CD4-positive, alpha-beta memory T cell (primary cell): ENCODE measurements around the gene FBP1. TPM values are rescaled to one million over a fixed set of nuclear protein-coding genes. Genes with fewer than 3 reads are reported as not detected.
"Not testable (repeated sequence)": the region's sequence is repeated elsewhere in the genome, so short reads cannot be mapped to it uniquely, and the experiment has no call there.

Source experiments
- CTCF ChIA-PET: fragments of 350-600 bp; sonication (Branson Sonifier 250); formaldehyde crosslinking; loops from one replicate; lab custom pipeline; 2021; ENCODE audit warnings: inconsistent platforms; ENCODE audit not compliant: partially characterized antibody; lab: Charles Lee
- POLR2A ChIA-PET: fragments of 350-600 bp; sonication (Branson Sonifier 250); formaldehyde crosslinking; loops from one replicate; lab custom pipeline; 2021; ENCODE audit not compliant: partially characterized antibody; lab: Charles Lee
- DNase-seq, 5 donors: peaks; one replicate each; pipeline versions ENCODE4 v3.0.0 to v3.0.0-alpha.2; 2020 to 2022; ENCODE audit warnings: mixed read lengths in 1 of 5
- H3K27ac ChIP-seq: one replicate; pipeline ENCODE4 v1.7.0; 2013; ENCODE audit warnings: low read depth, low read length
- H3K27me3 ChIP-seq: 2 replicates; pipeline ENCODE4 v1.7.0; 2013; ENCODE audit warnings: mild to moderate bottlenecking, low read length, moderate library complexity; ENCODE audit not compliant: insufficient read depth
- H3K36me3 ChIP-seq: 2 replicates; pipeline ENCODE4 v1.7.0; 2013; ENCODE audit warnings: mild to moderate bottlenecking, low read length, moderate library complexity; ENCODE audit not compliant: insufficient read depth
- H3K4me1 ChIP-seq: 2 replicates; pipeline ENCODE4 v1.7.0; 2013; ENCODE audit warnings: mild to moderate bottlenecking, low read length, moderate library complexity; ENCODE audit not compliant: insufficient read depth
- H3K4me3 ChIP-seq, 2 donors: one replicate each; pipeline ENCODE4 v1.7.0; 2013; ENCODE audit warnings: low read length in 2 of 2, mild to moderate bottlenecking in 1 of 2
- H3K9me3 ChIP-seq, 2 donors: one replicate each; pipeline ENCODE4 v1.7.0; 2013; ENCODE audit warnings: low read length in 2 of 2, control low read depth in 1 of 2; ENCODE audit not compliant: control insufficient read depth in 1 of 2
- H3K27ac Mint-ChIP-seq, 7 donors: one replicate each; pipeline ENCODE4 v1.8.0; 2020 to 2021; ENCODE audit warnings: mixed read lengths in 7 of 7, mild to moderate bottlenecking in 6 of 7, inconsistent platforms in 3 of 7, moderate library complexity in 3 of 7
- H3K27me3 Mint-ChIP-seq, 2 donors: one replicate each; pipeline ENCODE4 v1.8.0; 2020 to 2021; ENCODE audit warnings: mixed read lengths in 2 of 2
- H3K36me3 Mint-ChIP-seq, 2 donors: one replicate each; pipeline ENCODE4 v1.8.0; 2020 to 2021; ENCODE audit warnings: mixed read lengths in 2 of 2, inconsistent platforms in 1 of 2, mild to moderate bottlenecking in 1 of 2
- H3K4me1 Mint-ChIP-seq, 4 donors: one replicate each; pipeline ENCODE4 v1.8.0; 2020 to 2021; ENCODE audit warnings: mixed read lengths in 4 of 4, mild to moderate bottlenecking in 1 of 4
- H3K4me3 Mint-ChIP-seq, 8 donors: one replicate each; pipeline ENCODE4 v1.8.0; 2020 to 2021; ENCODE audit warnings: mixed read lengths in 8 of 8, mild to moderate bottlenecking in 7 of 8, moderate library complexity in 6 of 8, inconsistent platforms in 3 of 8
- H3K9me3 Mint-ChIP-seq, 8 donors: one replicate each; pipeline ENCODE4 v1.8.0; 2020 to 2021; ENCODE audit warnings: mixed read lengths in 8 of 8, mild to moderate bottlenecking in 5 of 8, inconsistent platforms in 3 of 8, moderate library complexity in 1 of 8
- intact Hi-C: fragments of 100-400 bp; cut with micrococcal nuclease; formaldehyde crosslinking; loops from one replicate; pipeline ENCODE4 v1.15.1; 2023
- polyA plus RNA-seq, 2 donors: library from polyadenylated mRNA; unstranded; fragments of 300-500 nt; fragmentation: Illumina TruSeq; gene quantifications; one replicate each; pipeline ENCODE4 v1.2.3, GENCODE V29; 2021
- total RNA-seq, 2 experiments: library from RNA; stranded (reverse); gene quantifications; one replicate each; pipeline ENCODE4 v1.2.3, GENCODE V29; 2021

FBP1 gene
- total and polyA plus RNA-seq, 4 experiments from 2014 or later: 3.5 to 9.2 (median 7.2) TPM

DNA sequence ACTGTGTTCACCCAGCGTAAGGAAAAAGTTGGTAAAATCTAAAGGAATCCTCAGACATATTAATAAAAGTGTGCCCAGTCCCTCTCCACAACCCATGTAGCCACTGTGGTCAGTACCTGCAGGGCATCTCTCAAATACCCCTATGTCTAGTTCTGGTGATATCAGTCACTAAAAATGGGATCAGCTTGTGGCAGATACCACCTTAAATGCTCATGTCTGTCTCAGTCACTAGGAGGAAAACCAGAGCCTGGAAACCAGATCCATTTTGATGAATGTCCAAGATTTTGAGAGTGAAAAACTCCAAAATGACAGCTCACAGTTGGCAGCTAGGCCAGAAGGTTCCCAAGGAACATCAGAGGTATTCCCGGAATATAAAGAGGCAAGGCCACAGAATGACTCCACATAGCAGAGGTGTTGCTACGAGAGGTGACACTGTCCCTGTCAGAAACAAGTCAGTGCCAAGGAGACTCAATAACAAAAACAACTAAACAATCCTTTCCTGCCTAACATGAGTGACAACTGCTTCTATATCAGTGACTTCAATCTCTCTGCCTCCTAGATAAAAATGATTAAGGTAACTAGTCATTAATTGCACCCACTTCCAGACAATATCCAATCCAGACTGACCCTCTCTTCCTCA lies 70.9 kb downstream of the FBP1 start:
- CTCF ChIA-PET: no interaction called here
- H3K4me3 Mint-ChIP-seq: no peak overlapping the region
- Histone ChIP-seq H3K4me1 (no peaks in the 10 kb centered on the region), H3K27ac (no peak overlapping the region), H3K36me3 (no peaks in the 10 kb centered on the region), H3K27me3 (no peaks in the 10 kb centered on the region), H3K4me3 (no peak overlapping the region), H3K9me3 (no peaks in the 10 kb centered on the region)
- intact Hi-C loops: no loop called here
- H3K4me1 Mint-ChIP-seq: no peaks in the 10 kb centered on the region
- peaks cover 0 to 4% (median 0%) of the 10 kb centered on the region in 8 donors for H3K9me3 Mint-ChIP-seq
- no peak for DNase-seq
- POLR2A ChIA-PET: no interaction called here
- no peak overlapping the region for H3K27ac Mint-ChIP-seq
- peaks cover 2 to 13% of the 10 kb centered on the region in 2 donors for H3K27me3 Mint-ChIP-seq
- H3K36me3 Mint-ChIP-seq: no peaks in the 10 kb centered on the region

GRCh38 chr9:94567271-94567670 lies 72.0 kb downstream of the FBP1 start:
- Histone ChIP-seq H3K9me3 (no peaks in the 10 kb centered on the region), H3K27me3 (no peaks in the 10 kb centered on the region), H3K4me1 (no peaks in the 10 kb centered on the region), H3K36me3 (no peaks in the 10 kb centered on the region), H3K27ac (no peak overlapping the region), H3K4me3 (no peak overlapping the region)
- peaks cover 4 to 12% of the 10 kb centered on the region in 2 donors for H3K27me3 Mint-ChIP-seq
- no peak for DNase-seq
- no peaks in the 10 kb centered on the region for H3K4me1 Mint-ChIP-seq
- ChIA-PET POLR2A (no interaction called here), CTCF (interaction anchor here (0.6 kb wide), 1 partner anchor 676 kb away, joined by 3 read pairs; no protein-coding TSS in a partner anchor)
- no peak overlapping the region for H3K27ac Mint-ChIP-seq
- H3K36me3 Mint-ChIP-seq: no peaks in the 10 kb centered on the region
- no peak overlapping the region for H3K4me3 Mint-ChIP-seq
- intact Hi-C loops: no loop called here
- H3K9me3 Mint-ChIP-seq: peaks cover 0 to 4% (median 0%) of the 10 kb centered on the region in 8 donors

DNA sequence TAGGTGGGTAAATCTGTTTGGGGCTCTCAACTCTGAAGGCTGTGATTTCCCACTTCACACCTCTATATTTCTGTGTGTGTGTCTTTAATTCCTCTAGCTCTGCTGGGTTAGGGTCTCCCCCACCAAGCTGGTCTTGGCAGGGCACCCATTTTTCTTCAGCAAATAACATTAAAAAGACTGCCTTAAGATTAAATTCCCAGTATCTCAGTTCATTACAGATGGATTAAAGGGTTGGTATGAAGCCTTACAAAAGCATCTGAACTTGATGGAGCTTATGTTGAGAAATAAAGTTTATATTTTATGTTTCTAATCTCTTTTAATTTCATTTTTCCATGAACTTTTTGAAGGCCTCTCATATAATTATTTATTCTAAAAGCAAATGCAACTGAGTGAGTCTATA lies 72.8 kb downstream of the FBP1 start:
- Mint-ChIP-seq H3K9me3 (peaks cover 0 to 4% (median 0%) of the 10 kb centered on the region in 8 donors), H3K4me3 (no peak overlapping the region), H3K36me3 (no peaks in the 10 kb centered on the region), H3K27ac (no peak overlapping the region), H3K27me3 (peaks cover 6 to 10% of the 10 kb centered on the region in 2 donors), H3K4me1 (no peaks in the 10 kb centered on the region)
- no peak overlapping the region for H3K27ac ChIP-seq
- no peaks in the 10 kb centered on the region for H3K9me3 ChIP-seq
- no peaks in the 10 kb centered on the region for H3K4me1 ChIP-seq
- no peaks in the 10 kb centered on the region for H3K27me3 ChIP-seq
- H3K4me3 ChIP-seq: no peak overlapping the region
- POLR2A ChIA-PET: no interaction called here
- DNase-seq: no peak
- CTCF ChIA-PET: no interaction called here
- H3K36me3 ChIP-seq: no peaks in the 10 kb centered on the region
- intact Hi-C loops: no loop called here

- POLR2A ChIA-PET, H3K27ac Mint-ChIP-seq, H3K4me3 Mint-ChIP-seq, H3K4me1 Mint-ChIP-seq, H3K36me3 Mint-ChIP-seq, H3K9me3 Mint-ChIP-seq, H3K27me3 ChIP-seq, DNase-seq, H3K4me1 ChIP-seq, H3K4me3 ChIP-seq, CTCF ChIA-PET, intact Hi-C loops, H3K9me3 ChIP-seq, H3K36me3 ChIP-seq, H3K27ac ChIP-seq: not testable (repeated sequence)
- H3K27me3 Mint-ChIP-seq: peaks cover 7 to 11% of the 10 kb centered on the region in 2 donors
Observed at GRCh38 chr9:94564279-94564678, 75.0 kb downstream of the FBP1 start.

DNA sequence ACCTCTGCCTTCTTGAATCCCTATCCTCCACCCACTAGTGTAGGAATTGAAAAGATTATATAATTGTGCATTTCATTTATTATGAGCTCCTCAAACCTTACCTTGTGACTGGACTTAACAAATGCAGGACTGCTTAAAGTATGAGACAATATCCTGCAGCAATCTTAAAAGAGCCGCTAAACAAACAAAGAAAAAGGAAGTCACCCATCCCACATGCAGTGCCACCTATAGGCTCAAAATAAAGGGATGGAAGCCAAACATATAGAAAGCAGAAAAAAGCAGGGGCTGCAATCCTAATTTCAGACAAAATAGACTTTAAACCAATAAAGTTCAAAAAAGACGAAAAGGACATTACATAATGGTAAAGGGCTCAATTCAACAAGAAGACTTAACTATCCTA lies 75.8 kb downstream of the FBP1 start:
- Mint-ChIP-seq H3K36me3 (no peaks in the 10 kb centered on the region), H3K4me3 (no peak overlapping the region), H3K27me3 (peaks cover 7 to 11% of the 10 kb centered on the region in 2 donors), H3K9me3 (peaks cover 0 to 4% (median 0%) of the 10 kb centered on the region in 8 donors), H3K27ac (no peak overlapping the region), H3K4me1 (no peaks in the 10 kb centered on the region)
- no peak overlapping the region for H3K27ac ChIP-seq
- intact Hi-C loops: no loop called here
- ChIA-PET CTCF (no interaction called here), POLR2A (no interaction called here)
- H3K27me3 ChIP-seq: no peaks in the 10 kb centered on the region
- no peaks in the 10 kb centered on the region for H3K36me3 ChIP-seq
- H3K4me3 ChIP-seq: no peak overlapping the region
- no peak for DNase-seq
- no peaks in the 10 kb centered on the region for H3K4me1 ChIP-seq
- H3K9me3 ChIP-seq: no peaks in the 10 kb centered on the region

- Histone ChIP-seq H3K9me3 (no peaks in the 10 kb centered on the region), H3K36me3 (no peaks in the 10 kb centered on the region), H3K4me1 (no peaks in the 10 kb centered on the region), H3K27ac (no peak overlapping the region), H3K27me3 (no peaks in the 10 kb centered on the region), H3K4me3 (no peak overlapping the region)
- intact Hi-C loops: no loop called here
- Mint-ChIP-seq H3K36me3 (no peaks in the 10 kb centered on the region), H3K4me3 (no peak overlapping the region), H3K4me1 (no peaks in the 10 kb centered on the region), H3K9me3 (peaks cover 0 to 4% (median 0%) of the 10 kb centered on the region in 8 donors), H3K27me3 (peaks cover 9 to 17% of the 10 kb centered on the region in 2 donors), H3K27ac (no peak overlapping the region)
- POLR2A ChIA-PET: no interaction called here
- CTCF ChIA-PET: no interaction called here
- no peak for DNase-seq
Observed at GRCh38 chr9:94560237-94560636, 79.1 kb downstream of the FBP1 start.

GRCh38 chr9:94557376-94557775 lies 81.9 kb downstream of the FBP1 start:
- Histone ChIP-seq H3K4me3 (no peak overlapping the region), H3K27me3 (no peaks in the 10 kb centered on the region), H3K36me3 (no peaks in the 10 kb centered on the region), H3K27ac (no peak overlapping the region), H3K4me1 (no peaks in the 10 kb centered on the region), H3K9me3 (no peaks in the 10 kb centered on the region)
- DNase-seq: no peak
- no peak overlapping the region for H3K27ac Mint-ChIP-seq
- H3K9me3 Mint-ChIP-seq: no peaks in the 10 kb centered on the region
- peaks cover 10 to 15% of the 10 kb centered on the region in 2 donors for H3K27me3 Mint-ChIP-seq
- POLR2A ChIA-PET: no interaction called here
- CTCF ChIA-PET: no interaction called here
- H3K4me3 Mint-ChIP-seq: no peak overlapping the region
- no peaks in the 10 kb centered on the region for H3K4me1 Mint-ChIP-seq
- intact Hi-C loops: no loop called here
- H3K36me3 Mint-ChIP-seq: no peaks in the 10 kb centered on the region
